Adrenal gland (tissue), 5 donors: ENCODE results near the gene LAMB4.

ENCODE experiments used
- CTCF ChIP-seq, 6 experiments: fragments of 450-650 bp in 4 of 6; fragments of 200-600 bp in 2 of 6; sonication (generic) in 1 of 6; IDR thresholded peaks; 1 replicate in 5 of 6; 2 replicates in 1 of 6; pipeline versions ENCODE4 v1.5.1 to v1.8.0; 2016 to 2021; ENCODE audit warnings: antibody characterized with exemption in 6 of 6, mild to moderate bottlenecking in 2 of 6, moderate library complexity in 1 of 6
- POLR2A ChIP-seq, 2 donors: fragments of 450-650 bp; IDR thresholded peaks; one replicate each; pipeline ENCODE4 v1.6.1; 2017; ENCODE audit warnings: antibody characterized with exemption in 2 of 2, mild to moderate bottlenecking in 2 of 2, moderate library complexity in 1 of 2
- donor health status: DM: no; HTN: no; CAD: no.

GRCh38 chr7:108091461-108091831 lies 38.7 kb downstream of the LAMB4 start:
- TF ChIP-seq CTCF (IDR thresholded peaks at IDR 0.05) = no peak
- TF ChIP-seq POLR2A (IDR thresholded peaks at IDR 0.05) = no peak
